Osteocyte (in vitro differentiated cells): ENCODE results near the gene VPS26C. TPM values are rescaled to one million over a fixed set of nuclear protein-coding genes. Genes with fewer than 3 reads are reported as not detected.

Source experiments
- DNase-seq: peaks from one replicate; pipeline ENCODE4 v3.0.0; 2021; ENCODE audit warnings: mixed read lengths; ENCODE audit not compliant: unreplicated experiment; ENCODE audit errors: extremely low spot score
- H3K27ac Mint-ChIP-seq: one replicate; pipeline ENCODE4 v1.8.0; 2021; ENCODE audit warnings: mild to moderate bottlenecking, mixed read lengths; ENCODE audit not compliant: unreplicated experiment
- H3K27me3 Mint-ChIP-seq: one replicate; pipeline ENCODE4 v1.8.0; 2021; ENCODE audit warnings: mixed read lengths; ENCODE audit not compliant: unreplicated experiment
- H3K36me3 Mint-ChIP-seq: one replicate; pipeline ENCODE4 v1.8.0; 2021; ENCODE audit warnings: mixed read lengths; ENCODE audit not compliant: unreplicated experiment
- H3K4me1 Mint-ChIP-seq: one replicate; pipeline ENCODE4 v1.8.0; 2021; ENCODE audit warnings: mixed read lengths; ENCODE audit not compliant: unreplicated experiment
- H3K4me3 Mint-ChIP-seq: one replicate; pipeline ENCODE4 v1.8.0; 2021; ENCODE audit warnings: mild to moderate bottlenecking, moderate library complexity, mixed read lengths; ENCODE audit not compliant: unreplicated experiment
- H3K9me3 Mint-ChIP-seq: one replicate; pipeline ENCODE4 v1.8.0; 2021; ENCODE audit warnings: mixed read lengths; ENCODE audit not compliant: unreplicated experiment
- CTCF ChIP-seq: fragments of 200-600 bp; sonication (generic); IDR thresholded peaks from 2 replicates; pipeline ENCODE4 v1.5.0; 2021; ENCODE audit warnings: antibody characterized with exemption, mild to moderate bottlenecking, moderate library complexity
- total RNA-seq: library from RNA; stranded (reverse); gene quantifications from 2 replicates; pipeline ENCODE4 v1.2.1, GENCODE V29; 2021

Gene VPS26C
- total RNA-seq, 1 donor from 2014 or later = 51.6 TPM

GRCh38 chr21:37278199-37278598 is 11.1 kb upstream of the VPS26C start:
- Mint-ChIP-seq H3K36me3 (no peaks in the 10 kb centered on the region), H3K4me3 (no peak overlapping the region), H3K4me1 (no peaks in the 10 kb centered on the region), H3K9me3 (no peaks in the 10 kb centered on the region), H3K27me3 (peaks cover 5% of the 10 kb centered on the region), H3K27ac (no peak overlapping the region)
- TF ChIP-seq CTCF = no peak
- no peak for DNase-seq

- H3K9me3 Mint-ChIP-seq = no peaks in the 10 kb centered on the region
Observed at GRCh38 chr21:37276377-37276776, 9.2 kb upstream of the VPS26C start.

GRCh38 chr21:37273911-37274690 is 7.0 kb upstream of the VPS26C start:
- TF ChIP-seq CTCF = no peak
- H3K27me3 Mint-ChIP-seq = no peaks in the 10 kb centered on the region
- DNase-seq = no peak
- H3K27ac Mint-ChIP-seq = no peak overlapping the region
- H3K4me3 Mint-ChIP-seq = no peak overlapping the region
- H3K4me1 Mint-ChIP-seq = no peaks in the 10 kb centered on the region
- H3K9me3 Mint-ChIP-seq = no peaks in the 10 kb centered on the region
- peaks cover 3% of the 10 kb centered on the region for H3K36me3 Mint-ChIP-seq

More at GRCh38 chr21:37276377-37276776, 9.2 kb upstream of the VPS26C start:
- H3K27ac Mint-ChIP-seq = no peak overlapping the region
- no peaks in the 10 kb centered on the region for H3K4me1 Mint-ChIP-seq
- H3K36me3 Mint-ChIP-seq = no peaks in the 10 kb centered on the region
- no peaks in the 10 kb centered on the region for H3K27me3 Mint-ChIP-seq
- TF ChIP-seq CTCF = no peak
- DNase-seq = no peak
- no peak overlapping the region for H3K4me3 Mint-ChIP-seq

GRCh38 chr21:37273440-37273839 is 6.3 kb upstream of the VPS26C start:
- no peak overlapping the region for H3K27ac Mint-ChIP-seq
- peaks cover 3% of the 10 kb centered on the region for H3K36me3 Mint-ChIP-seq
- no peaks in the 10 kb centered on the region for H3K27me3 Mint-ChIP-seq
- DNase-seq = no peak
- TF ChIP-seq CTCF = no peak
- H3K4me1 Mint-ChIP-seq = peaks cover 3% of the 10 kb centered on the region
- no peaks in the 10 kb centered on the region for H3K9me3 Mint-ChIP-seq
- H3K4me3 Mint-ChIP-seq = no peak overlapping the region

- H3K27me3 Mint-ChIP-seq = no peaks in the 10 kb centered on the region
- TF ChIP-seq CTCF = no peak
Observed at GRCh38 chr21:37272897-37273296, 5.8 kb upstream of the VPS26C start.

More at GRCh38 chr21:37272897-37273296, 5.8 kb upstream of the VPS26C start:
- Mint-ChIP-seq H3K4me1 (peaks cover 7% of the 10 kb centered on the region), H3K4me3 (no peak overlapping the region), H3K9me3 (no peaks in the 10 kb centered on the region), H3K27ac (no peak overlapping the region), H3K36me3 (peaks cover 3% of the 10 kb centered on the region)
- DNase-seq = no peak
